ENCODE data around the gene LYST.

DNA sequence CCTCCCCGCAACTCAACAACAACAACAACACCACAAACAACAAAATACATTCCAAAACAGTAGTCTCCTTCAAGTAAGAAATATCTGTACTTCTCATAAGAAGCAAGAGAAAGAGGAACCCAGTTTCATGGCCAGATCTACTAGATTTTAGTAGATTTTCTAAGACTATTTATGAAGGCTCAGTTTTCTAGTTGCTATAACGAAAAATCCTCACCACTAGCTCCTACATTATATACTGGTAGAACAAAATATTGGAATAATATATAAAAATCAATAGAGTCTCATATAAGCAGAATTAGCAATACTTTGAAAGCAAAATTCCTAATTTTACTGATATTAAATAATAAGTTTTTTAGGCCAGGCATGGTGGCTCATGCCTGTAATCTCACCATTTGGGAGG lies 86.9 kb downstream of the LYST start:
- TF ChIP-seq, protein P1, sequence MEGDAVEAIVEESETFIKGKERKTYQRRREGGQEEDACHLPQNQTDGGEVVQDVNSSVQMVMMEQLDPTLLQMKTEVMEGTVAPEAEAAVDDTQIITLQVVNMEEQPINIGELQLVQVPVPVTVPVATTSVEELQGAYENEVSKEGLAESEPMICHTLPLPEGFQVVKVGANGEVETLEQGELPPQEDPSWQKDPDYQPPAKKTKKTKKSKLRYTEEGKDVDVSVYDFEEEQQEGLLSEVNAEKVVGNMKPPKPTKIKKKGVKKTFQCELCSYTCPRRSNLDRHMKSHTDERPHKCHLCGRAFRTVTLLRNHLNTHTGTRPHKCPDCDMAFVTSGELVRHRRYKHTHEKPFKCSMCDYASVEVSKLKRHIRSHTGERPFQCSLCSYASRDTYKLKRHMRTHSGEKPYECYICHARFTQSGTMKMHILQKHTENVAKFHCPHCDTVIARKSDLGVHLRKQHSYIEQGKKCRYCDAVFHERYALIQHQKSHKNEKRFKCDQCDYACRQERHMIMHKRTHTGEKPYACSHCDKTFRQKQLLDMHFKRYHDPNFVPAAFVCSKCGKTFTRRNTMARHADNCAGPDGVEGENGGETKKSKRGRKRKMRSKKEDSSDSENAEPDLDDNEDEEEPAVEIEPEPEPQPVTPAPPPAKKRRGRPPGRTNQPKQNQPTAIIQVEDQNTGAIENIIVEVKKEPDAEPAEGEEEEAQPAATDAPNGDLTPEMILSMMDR (IDR thresholded peaks at IDR 0.05; ENCODE audit: poor library complexity, severe bottlenecking): no peak
- TF ChIP-seq TAF1 (IDR thresholded peaks at IDR 0.05; ENCODE audit: low read depth): no peak

All from neural cell (in vitro differentiated cells).